GM21381 (cell line): ENCODE results near the gene GYG2.
"Not testable (repeated sequence)": the region's sequence is repeated elsewhere in the genome, so short reads cannot be mapped to it uniquely, and the experiment has no call there.

Experiments
- ATAC-seq: cut with Tn5 transposase; IDR thresholded peaks from one replicate; pipeline ENCODE4 v1.9.1; 2021; ENCODE audit warnings: mild to moderate bottlenecking, moderate library complexity; ENCODE audit not compliant: unreplicated experiment

GYG2 gene

GRCh38 chrX:2812161-2812907 lies 16.4 kb upstream of the GYG2 start:
- not testable (repeated sequence) for ATAC-seq

GRCh38 chrX:2817036-2817435 lies 11.7 kb upstream of the GYG2 start:
- ATAC-seq, result no peak

GRCh38 chrX:2819345-2820135 lies 9.2 kb upstream of the GYG2 start:
- ATAC-seq, result no peak

- no peak for ATAC-seq
Observed at GRCh38 chrX:2820136-2820771, 8.5 kb upstream of the GYG2 start.

- no peak for ATAC-seq
Observed at GRCh38 chrX:2823795-2824386, 4.8 kb upstream of the GYG2 start.

- no peak for ATAC-seq
Observed at GRCh38 chrX:2824886-2825285, 3.8 kb upstream of the GYG2 start.

GRCh38 chrX:2828959-2829411 lies 255 bp downstream of the GYG2 start:
- ATAC-seq, result no peak

GRCh38 chrX:2829469-2830246 lies 928 bp downstream of the GYG2 start:
- ATAC-seq, result no peak

- no peak for ATAC-seq
Observed at GRCh38 chrX:2831471-2832228, 2.9 kb downstream of the GYG2 start.

GRCh38 chrX:2837961-2838360 lies 9.2 kb downstream of the GYG2 start:
- no peak for ATAC-seq

GRCh38 chrX:2840961-2841360 lies 12.2 kb downstream of the GYG2 start:
- no peak for ATAC-seq

GRCh38 chrX:2841537-2841936 lies 12.8 kb downstream of the GYG2 start:
- ATAC-seq, result no peak

GRCh38 chrX:2846992-2847391 lies 18.3 kb downstream of the GYG2 start:
- no peak for ATAC-seq

GRCh38 chrX:2848871-2849301 lies 20.2 kb downstream of the GYG2 start:
- ATAC-seq, result no peak

- ATAC-seq, result no peak
Observed at GRCh38 chrX:2854918-2855317, 26.2 kb downstream of the GYG2 start.

GRCh38 chrX:2855761-2856160 lies 27.0 kb downstream of the GYG2 start:
- no peak for ATAC-seq

GRCh38 chrX:2857566-2857965 lies 28.8 kb downstream of the GYG2 start:
- ATAC-seq, result no peak

GRCh38 chrX:2859197-2859797 lies 30.6 kb downstream of the GYG2 start:
- ATAC-seq, result no peak

- ATAC-seq, result no peak
Observed at GRCh38 chrX:2862404-2862803, 33.7 kb downstream of the GYG2 start.
